ENCODE data around the gene TNS1.

Gene TNS1

GRCh38 chr2:217928324-217929181 is 74.2 kb downstream of the TNS1 start:
- DNase-seq = no peak

GRCh38 chr2:217927601-217928323 is 75.0 kb downstream of the TNS1 start:
- no peak for DNase-seq

- no peak for DNase-seq
Observed at GRCh38 chr2:217926801-217927200, 76.0 kb downstream of the TNS1 start.

GRCh38 chr2:217924346-217924901 is 78.4 kb downstream of the TNS1 start:
- DNase-seq = no peak

- DNase-seq = no peak
Observed at GRCh38 chr2:217923007-217923686, 79.6 kb downstream of the TNS1 start.

- DNase-seq = no peak
Observed at GRCh38 chr2:217922101-217923006, 80.4 kb downstream of the TNS1 start.

- no peak for DNase-seq
Observed at GRCh38 chr2:217920879-217921603, 81.8 kb downstream of the TNS1 start.

- DNase-seq = no peak
Observed at GRCh38 chr2:217919781-217920351, 82.9 kb downstream of the TNS1 start.

- no peak for DNase-seq
Observed at GRCh38 chr2:217919204-217919603, 83.6 kb downstream of the TNS1 start.

- DNase-seq = no peak
Observed at GRCh38 chr2:217918308-217919024, 84.3 kb downstream of the TNS1 start.

- no peak for DNase-seq
Observed at GRCh38 chr2:217916504-217917254, 86.1 kb downstream of the TNS1 start.

GRCh38 chr2:217915706-217916105 is 87.1 kb downstream of the TNS1 start:
- DNase-seq = no peak

GRCh38 chr2:217914878-217915277 is 87.9 kb downstream of the TNS1 start:
- no peak for DNase-seq

GRCh38 chr2:217914078-217914477 is 88.7 kb downstream of the TNS1 start:
- DNase-seq = no peak

GRCh38 chr2:217913436-217913835 is 89.4 kb downstream of the TNS1 start:
- DNase-seq = no peak

GRCh38 chr2:217912098-217913024 is 90.4 kb downstream of the TNS1 start:
- no peak for DNase-seq

GRCh38 chr2:217911283-217912097 is 91.3 kb downstream of the TNS1 start:
- DNase-seq = no peak

- no peak for DNase-seq
Observed at GRCh38 chr2:217910875-217911212, 92.0 kb downstream of the TNS1 start.

All from CD4-positive, alpha-beta T cell treated with Interleukin-10 for 1 hour (primary cell).